IPS-20b (cell line): ENCODE data around the gene NCK2.

Experiments
- H3K27ac ChIP-seq: one replicate; pipeline ENCODE4 v1.5.1; 2013; ENCODE audit warnings: low read length
- H3K27me3 ChIP-seq: 2 replicates; pipeline ENCODE4 v1.6.1; 2013; ENCODE audit warnings: mild to moderate bottlenecking, low read length, inconsistent platforms; ENCODE audit not compliant: insufficient read depth
- H3K36me3 ChIP-seq: 2 replicates; pipeline ENCODE4 v1.6.1; 2013; ENCODE audit warnings: low read depth, mild to moderate bottlenecking, inconsistent platforms, low read length, moderate library complexity; ENCODE audit not compliant: insufficient read depth
- H3K4me1 ChIP-seq: 2 replicates; pipeline ENCODE4 v1.6.1; 2013; ENCODE audit warnings: mild to moderate bottlenecking, control low read depth, inconsistent platforms, low read length, moderate library complexity; ENCODE audit not compliant: insufficient read depth
- H3K4me3 ChIP-seq: 2 replicates; pipeline ENCODE4 v1.5.1; 2013; ENCODE audit warnings: mild to moderate bottlenecking, low read length, inconsistent platforms
- H3K9ac ChIP-seq: 2 replicates; pipeline ENCODE4 v1.6.1; 2013; ENCODE audit warnings: low read depth, mild to moderate bottlenecking, inconsistent platforms, low read length, moderate library complexity
- H3K9me3 ChIP-seq: 2 replicates; pipeline ENCODE4 v1.6.1; 2013; ENCODE audit warnings: mild to moderate bottlenecking, low read depth, low read length, inconsistent platforms; ENCODE audit not compliant: insufficient read depth

NCK2 gene

DNA sequence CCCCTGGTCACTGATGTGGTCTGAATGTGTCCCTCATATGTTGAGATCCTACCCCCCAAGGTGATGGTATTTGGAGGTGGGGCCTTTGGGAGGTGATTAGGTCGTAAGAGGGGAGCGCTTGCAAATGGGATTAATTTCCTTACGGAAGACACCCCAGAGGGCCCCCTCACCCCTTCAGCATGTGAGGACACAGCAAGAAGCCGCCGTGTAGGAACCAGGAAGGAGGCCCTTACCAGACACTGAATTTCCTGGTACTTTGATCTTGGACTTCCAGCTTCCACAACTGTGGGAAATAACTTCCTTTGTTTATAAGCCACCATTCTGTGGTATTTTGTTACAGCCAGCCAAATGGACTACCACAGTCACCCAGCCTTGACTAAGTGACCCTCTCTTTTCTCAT is 35.9 kb downstream of the NCK2 start:
- no peak overlapping the region for H3K27ac ChIP-seq
- H3K27me3 ChIP-seq, result no peaks in the 10 kb centered on the region
- H3K4me1 ChIP-seq, result peaks cover 14% of the 10 kb centered on the region; the same call in 1 of the 2 replicates
- H3K9me3 ChIP-seq, result no peaks in the 10 kb centered on the region
- H3K36me3 ChIP-seq, result no peaks in the 10 kb centered on the region
- H3K9ac ChIP-seq, result no peak overlapping the region
- H3K4me3 ChIP-seq, result no peak overlapping the region

DNA sequence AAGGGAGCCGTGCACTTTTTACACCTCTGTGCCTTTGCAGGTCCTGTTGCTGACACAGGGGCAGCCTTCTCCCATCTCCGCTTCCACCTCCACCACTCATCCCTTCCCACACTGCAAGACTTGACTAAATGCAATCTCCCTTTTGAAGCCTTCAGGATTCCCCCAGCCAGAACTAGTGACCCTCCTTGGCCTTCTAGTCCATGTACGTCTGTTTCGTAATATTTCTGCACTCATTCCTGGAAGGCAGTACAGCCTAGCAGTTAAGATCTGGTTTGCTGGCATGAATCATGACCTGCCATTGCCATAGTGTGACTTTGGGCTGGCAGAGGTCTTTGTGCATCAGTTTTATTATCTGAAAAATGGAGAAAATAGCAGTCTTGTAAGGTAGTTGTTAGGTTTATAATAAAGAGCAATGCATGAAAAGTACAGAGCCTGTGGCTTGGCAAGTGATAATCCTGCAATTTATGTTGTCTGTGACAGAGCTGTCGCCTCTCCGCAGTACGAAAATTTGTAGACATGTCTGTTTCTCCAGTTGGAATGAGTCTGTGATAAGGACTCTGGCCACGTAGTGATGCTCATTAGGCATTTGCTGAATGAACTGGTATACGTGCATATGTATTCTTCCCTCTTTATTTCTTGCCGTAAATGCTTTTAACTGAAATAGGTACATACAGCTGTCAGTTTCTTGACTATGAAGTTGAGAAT is 36.7 kb downstream of the NCK2 start:
- H3K36me3 ChIP-seq, result no peaks in the 10 kb centered on the region
- H3K9ac ChIP-seq, result no peak overlapping the region
- H3K4me1 ChIP-seq, result peaks cover 14% of the 10 kb centered on the region; the same call in 1 of the 2 replicates
- no peak overlapping the region for H3K4me3 ChIP-seq
- no peak overlapping the region for H3K27ac ChIP-seq
- H3K27me3 ChIP-seq, result no peaks in the 10 kb centered on the region
- no peaks in the 10 kb centered on the region for H3K9me3 ChIP-seq

DNA sequence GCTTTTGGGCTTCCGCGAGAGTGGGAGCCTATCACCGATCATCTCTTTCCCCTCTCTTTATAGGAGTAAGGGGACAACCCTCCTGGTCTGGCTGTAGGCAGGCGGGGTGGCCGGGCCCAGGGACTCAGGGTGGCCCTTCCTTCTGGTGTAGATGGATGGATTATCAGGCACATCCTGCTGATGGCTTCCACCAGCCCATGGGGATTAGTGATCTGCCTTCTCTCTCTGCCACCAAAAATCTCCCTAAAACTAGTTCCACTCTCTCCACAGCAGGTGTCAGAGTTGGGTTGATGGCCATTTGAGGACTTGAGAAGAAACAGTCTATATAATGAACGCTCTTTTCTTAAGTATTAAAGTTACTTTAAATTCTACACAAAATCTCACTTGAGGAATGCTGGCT is 37.4 kb downstream of the NCK2 start:
- Histone ChIP-seq H3K4me1 (peaks cover 14% of the 10 kb centered on the region; the same call in 1 of the 2 replicates), H3K36me3 (no peaks in the 10 kb centered on the region), H3K4me3 (no peak overlapping the region), H3K27me3 (no peaks in the 10 kb centered on the region), H3K9ac (no peak overlapping the region), H3K27ac (no peak overlapping the region), H3K9me3 (no peaks in the 10 kb centered on the region)

DNA sequence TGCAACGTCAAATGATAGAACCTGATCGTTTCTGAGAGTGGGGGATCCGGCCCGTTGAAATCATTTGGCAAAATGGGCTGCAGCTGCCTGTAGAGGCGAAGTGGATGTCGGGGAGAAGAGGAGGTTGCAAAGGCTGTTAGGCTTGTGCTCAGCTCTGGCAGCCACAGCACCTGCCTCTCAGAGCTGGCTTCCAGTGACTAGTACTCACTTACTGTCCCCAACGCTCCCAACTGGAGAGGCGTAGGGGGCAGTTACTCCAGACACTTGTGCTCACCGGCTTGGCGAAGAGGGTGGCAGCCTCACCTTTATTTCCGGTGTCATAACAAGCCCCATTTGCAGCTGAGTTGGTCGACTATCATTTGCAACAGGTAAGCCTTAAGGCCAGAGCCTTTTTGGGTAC is 37.9 kb downstream of the NCK2 start:
- H3K4me3 ChIP-seq, result no peak overlapping the region
- no peak overlapping the region for H3K9ac ChIP-seq
- no peaks in the 10 kb centered on the region for H3K9me3 ChIP-seq
- H3K36me3 ChIP-seq, result no peaks in the 10 kb centered on the region
- H3K4me1 ChIP-seq, result peaks cover 14% of the 10 kb centered on the region; the same call in 1 of the 2 replicates
- no peak overlapping the region for H3K27ac ChIP-seq
- no peaks in the 10 kb centered on the region for H3K27me3 ChIP-seq

DNA sequence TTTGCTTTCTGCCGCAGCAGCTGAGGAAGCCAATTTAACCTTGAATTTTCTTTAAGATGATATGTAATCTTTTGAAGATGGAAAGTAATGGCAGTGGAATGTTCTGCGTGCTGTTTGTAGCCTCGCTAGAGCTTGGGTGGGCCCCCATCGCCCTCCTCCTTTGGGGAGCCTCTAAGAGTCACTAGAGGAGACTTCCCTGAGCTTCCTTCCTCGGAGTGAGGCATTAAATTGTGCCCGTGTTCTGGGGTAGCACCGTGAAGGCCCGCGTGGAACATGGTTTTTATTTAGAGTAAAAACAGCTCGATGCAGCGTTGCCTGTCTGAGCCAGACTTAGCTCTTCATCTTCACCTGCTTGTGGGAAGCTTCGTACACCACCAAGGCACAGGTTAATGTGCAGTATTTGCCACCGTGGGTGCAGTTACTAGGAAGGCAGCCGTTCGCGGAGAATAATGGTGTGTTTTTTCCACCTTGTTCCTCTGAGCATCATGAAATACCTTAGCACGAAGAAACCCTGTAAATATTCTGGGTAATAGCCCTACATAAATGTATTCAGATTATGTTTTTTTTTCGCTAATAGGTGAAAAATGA is 38.5 kb downstream of the NCK2 start:
- Histone ChIP-seq H3K4me1 (peaks cover 14% of the 10 kb centered on the region; the same call in 1 of the 2 replicates), H3K36me3 (no peaks in the 10 kb centered on the region), H3K9me3 (no peaks in the 10 kb centered on the region), H3K9ac (no peak overlapping the region), H3K27ac (no peak overlapping the region), H3K4me3 (no peak overlapping the region), H3K27me3 (no peaks in the 10 kb centered on the region)

DNA sequence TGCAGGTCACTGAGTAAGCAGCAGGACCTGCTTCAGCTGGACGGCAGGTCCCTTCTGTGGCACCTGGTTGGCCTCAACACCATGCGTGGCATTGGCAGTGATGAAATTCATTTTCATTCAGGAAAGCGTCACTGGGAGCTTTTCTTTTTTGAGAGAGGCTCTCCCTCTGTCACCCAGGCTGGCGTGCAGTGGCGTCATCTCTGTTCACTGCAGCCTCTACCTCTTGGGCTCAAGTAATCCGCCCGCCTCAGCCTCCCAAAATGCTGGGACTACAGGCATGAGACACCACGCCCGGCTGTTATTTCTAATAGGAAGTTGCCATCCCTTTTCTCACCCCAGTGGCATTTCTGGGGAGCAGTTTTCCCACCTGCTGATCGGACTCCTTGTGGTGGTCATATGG is 39.3 kb downstream of the NCK2 start:
- H3K36me3 ChIP-seq, result no peaks in the 10 kb centered on the region
- H3K9me3 ChIP-seq, result no peaks in the 10 kb centered on the region
- H3K9ac ChIP-seq, result no peak overlapping the region
- peaks cover 14% of the 10 kb centered on the region; the same call in 1 of the 2 replicates for H3K4me1 ChIP-seq
- no peak overlapping the region for H3K4me3 ChIP-seq
- H3K27ac ChIP-seq, result no peak overlapping the region
- no peaks in the 10 kb centered on the region for H3K27me3 ChIP-seq

DNA sequence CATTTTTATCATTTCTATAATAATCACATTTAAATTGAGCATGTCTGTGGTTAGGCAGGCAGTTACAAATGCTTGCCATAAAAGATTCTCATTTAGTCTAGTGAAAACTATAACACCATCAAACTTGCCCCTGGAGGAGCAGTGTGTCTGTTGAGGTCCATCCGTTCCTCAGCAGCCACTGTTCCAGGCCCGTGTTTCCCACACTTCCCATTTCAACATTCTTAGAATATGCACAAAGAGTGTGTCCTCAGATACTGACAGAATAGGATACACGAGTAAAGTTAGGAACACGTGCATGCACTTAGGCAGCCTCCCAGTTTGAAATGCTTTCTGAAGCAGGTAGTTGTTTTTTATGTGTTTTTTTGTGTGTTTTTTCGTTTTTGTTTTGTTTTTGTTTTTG is 39.9 kb downstream of the NCK2 start:
- Histone ChIP-seq H3K9me3 (no peaks in the 10 kb centered on the region), H3K36me3 (no peaks in the 10 kb centered on the region), H3K9ac (no peak overlapping the region), H3K27me3 (no peaks in the 10 kb centered on the region), H3K4me1 (peaks cover 13% of the 10 kb centered on the region), H3K4me3 (no peak overlapping the region), H3K27ac (no peak overlapping the region)

DNA sequence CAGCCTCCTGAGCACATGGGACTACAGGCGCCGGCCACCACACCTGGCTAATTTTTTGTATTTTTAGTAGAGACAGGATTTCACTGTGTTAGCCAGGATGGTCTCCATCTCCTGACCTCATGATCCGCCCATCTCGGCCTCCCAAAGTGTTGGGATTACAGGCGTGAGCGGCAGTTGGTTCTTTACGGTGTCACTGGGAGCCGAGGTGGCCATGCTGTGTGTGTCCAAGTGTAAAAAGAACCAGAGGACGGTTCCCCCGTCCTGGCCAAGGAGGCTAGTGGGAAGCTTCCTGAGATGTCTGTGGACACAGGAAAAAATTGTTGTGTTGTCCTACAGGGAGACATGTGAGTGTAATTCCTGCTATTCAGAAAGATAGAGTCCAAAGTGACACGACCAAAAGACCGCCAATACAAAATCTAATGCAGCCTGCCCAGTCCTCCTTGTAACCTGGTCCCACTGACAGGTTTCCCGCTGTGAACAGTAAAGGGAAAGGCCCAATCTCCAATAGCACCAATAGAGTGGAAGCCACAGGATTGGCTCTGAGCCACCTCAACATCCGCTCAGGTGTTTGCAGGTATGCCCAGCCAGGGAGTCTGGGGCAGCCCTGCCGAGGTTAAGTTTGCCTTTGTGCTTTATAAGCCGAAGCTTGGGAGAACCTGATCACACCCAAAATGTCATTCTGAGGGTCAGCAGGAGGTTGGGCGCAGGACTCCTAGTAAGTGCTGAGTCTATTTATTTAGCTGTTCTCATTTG is 40.6 kb downstream of the NCK2 start:
- no peak overlapping the region for H3K27ac ChIP-seq
- no peaks in the 10 kb centered on the region for H3K36me3 ChIP-seq
- peaks cover 17% of the 10 kb centered on the region for H3K4me1 ChIP-seq

DNA sequence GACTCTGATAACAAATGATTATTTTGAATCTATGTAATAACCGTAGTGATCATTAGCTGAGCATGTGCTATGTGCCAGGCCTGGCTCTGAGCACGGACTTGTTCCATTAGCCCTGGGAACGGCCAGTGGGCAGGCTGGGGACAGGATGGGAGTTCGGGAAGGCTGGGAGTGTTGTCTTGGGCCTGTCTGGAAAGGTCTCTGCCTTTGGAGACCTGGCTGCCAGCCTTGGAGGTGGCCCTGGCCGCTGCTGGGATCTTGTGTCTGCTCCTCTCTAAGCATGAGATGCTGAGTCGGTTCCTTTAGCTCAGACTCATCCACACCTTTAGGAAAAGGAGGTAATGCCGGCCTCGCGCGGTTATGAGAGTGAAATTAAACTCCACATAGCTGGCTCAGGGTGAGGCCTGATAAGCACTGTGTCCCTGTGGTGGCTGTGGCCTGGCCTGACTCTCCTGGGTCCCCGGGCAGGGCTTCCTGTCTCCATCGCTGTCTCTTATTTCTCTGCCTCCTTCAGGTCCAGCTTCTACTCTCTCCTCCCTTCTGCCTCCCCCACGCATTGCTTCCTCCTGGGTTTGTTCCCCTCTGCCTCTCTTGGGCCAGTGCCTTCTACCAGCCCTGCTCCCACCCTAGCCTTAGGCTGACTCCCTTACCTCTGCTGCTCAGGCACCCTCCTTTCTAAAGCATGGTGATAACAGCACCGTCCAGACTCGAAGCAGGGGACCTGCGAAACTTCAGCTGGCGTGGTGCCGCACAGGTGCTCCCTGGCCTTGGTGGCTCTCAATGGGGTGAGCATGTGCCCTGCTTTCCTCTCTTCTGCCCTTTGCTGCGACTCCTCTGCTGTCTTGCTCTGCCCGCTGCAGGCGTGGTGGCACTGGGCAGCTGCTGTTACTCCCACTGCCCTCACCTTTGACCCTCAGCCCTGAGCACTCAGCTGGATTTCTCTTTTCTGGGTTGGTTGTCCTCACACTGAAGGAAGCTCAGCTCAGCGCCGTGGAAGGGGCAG is 41.8 kb downstream of the NCK2 start:
- H3K9ac ChIP-seq, result no peak overlapping the region

More for the DNA sequence above, 40.6 kb downstream of the NCK2 start:
- H3K9ac ChIP-seq, result no peak overlapping the region
- no peaks in the 10 kb centered on the region for H3K27me3 ChIP-seq
- H3K4me3 ChIP-seq, result no peak overlapping the region
- H3K9me3 ChIP-seq, result no peaks in the 10 kb centered on the region

DNA sequence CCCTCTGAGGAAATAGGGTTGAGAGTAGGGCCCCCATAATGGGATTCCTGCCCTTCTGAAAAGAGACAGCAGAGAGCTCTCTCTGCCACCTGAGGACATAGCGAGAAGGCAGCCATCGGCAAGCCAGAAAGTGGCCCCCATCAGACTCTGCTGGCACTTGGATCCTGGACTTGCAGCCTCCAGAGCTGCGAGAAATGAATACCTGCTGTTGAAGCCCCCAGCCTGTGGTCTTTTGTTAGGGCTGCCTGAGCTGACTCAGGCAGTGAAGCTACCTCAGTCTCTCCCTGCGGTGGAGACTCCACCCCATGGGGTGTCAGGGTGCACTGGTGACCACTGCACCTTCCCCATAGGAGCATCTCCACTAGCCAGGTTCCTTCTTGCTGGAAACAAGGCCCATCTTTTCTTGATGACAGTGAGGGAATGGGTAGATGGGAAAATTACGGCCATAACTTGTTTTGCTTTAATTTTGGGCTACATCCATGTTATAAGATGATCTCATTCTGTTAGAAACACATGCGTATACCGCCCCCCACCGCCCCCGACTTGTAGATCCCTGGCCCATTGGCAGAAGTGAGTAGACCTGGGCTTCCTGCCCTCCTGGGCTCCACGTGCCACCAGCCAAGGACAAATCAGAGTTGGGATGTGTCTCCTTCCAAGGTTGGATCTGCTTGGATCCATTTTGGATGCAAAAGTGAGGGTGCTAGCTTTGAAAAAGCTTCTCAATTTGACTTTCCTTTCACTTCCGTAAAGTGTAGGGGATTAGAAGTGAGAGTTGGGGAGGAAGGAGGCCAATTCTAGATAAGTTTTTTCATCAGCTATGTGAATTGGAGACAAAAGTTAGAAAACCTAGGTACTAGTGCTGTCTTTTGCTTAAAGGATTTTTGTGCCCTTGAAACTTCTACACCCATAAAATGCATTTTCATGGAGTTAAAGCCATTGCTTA is 42.9 kb downstream of the NCK2 start:
- no peak overlapping the region for H3K4me3 ChIP-seq
- no peak overlapping the region for H3K9ac ChIP-seq
- peaks cover 9% of the 10 kb centered on the region for H3K4me1 ChIP-seq
- H3K27ac ChIP-seq, result no peak overlapping the region
- H3K9me3 ChIP-seq, result no peaks in the 10 kb centered on the region
- H3K36me3 ChIP-seq, result no peaks in the 10 kb centered on the region
- no peaks in the 10 kb centered on the region for H3K27me3 ChIP-seq

More for the DNA sequence above, 41.8 kb downstream of the NCK2 start:
- no peaks in the 10 kb centered on the region for H3K36me3 ChIP-seq
- H3K27me3 ChIP-seq, result no peaks in the 10 kb centered on the region
- H3K4me3 ChIP-seq, result no peak overlapping the region
- H3K27ac ChIP-seq, result no peak overlapping the region
- H3K4me1 ChIP-seq, result peaks cover 9% of the 10 kb centered on the region
- no peaks in the 10 kb centered on the region for H3K9me3 ChIP-seq
